Gastrocnemius medialis (tissue), 4 donors: ENCODE data around the gene KCNB1. TPM values are rescaled to one million over a fixed set of nuclear protein-coding genes. Genes with fewer than 3 reads are reported as not detected.

Source experiments
- ATAC-seq, 2 donors: fragments of 150-250 bp; one replicate each; pipeline ENCODE4 v1.9.1; 2016
- DNase-seq, 2 donors: peaks; one replicate each; pipeline ENCODE4 v3.0.0-alpha.2; 2019
- H3K27ac ChIP-seq, 4 donors: fragments of 200-600 bp; sonication (generic); 1 replicate in 1 of 4; 2 replicates in 3 of 4; pipeline ENCODE4 v1.5.1; 2016 to 2018; ENCODE audit warnings: mild to moderate bottlenecking in 2 of 4, moderate library complexity in 1 of 4
- H3K27me3 ChIP-seq, 3 donors: fragments of 200-600 bp; sonication (generic) in 2 of 3; 1 replicate in 1 of 3; 2 replicates in 2 of 3; pipeline versions ENCODE4 v1.5.1 to v1.6.0; 2016 to 2019; ENCODE audit warnings: mild to moderate bottlenecking in 1 of 3, moderate library complexity in 1 of 3
- H3K36me3 ChIP-seq, 2 donors: fragments of 200-600 bp; sonication (generic) in 1 of 2; one replicate each; pipeline ENCODE4 v1.5.1; 2017 to 2018
- H3K4me1 ChIP-seq, 2 donors: fragments of 200-600 bp; sonication (generic) in 1 of 2; one replicate each; pipeline ENCODE4 v1.5.1; 2016 to 2017; ENCODE audit warnings: mild to moderate bottlenecking in 2 of 2
- H3K4me3 ChIP-seq, 4 donors: fragments of 200-600 bp; sonication (generic) in 3 of 4; 1 replicate in 1 of 4; 2 replicates in 3 of 4; pipeline ENCODE4 v1.5.1; 2016 to 2019; ENCODE audit warnings: mild to moderate bottlenecking in 2 of 4
- H3K9me3 ChIP-seq, 3 donors: fragments of 200-600 bp; sonication (generic) in 2 of 3; 1 replicate in 1 of 3; 2 replicates in 2 of 3; pipeline ENCODE4 v1.5.1; 2016 to 2019
- CTCF ChIP-seq, 5 experiments: fragments of 450-650 bp in 3 of 5; fragments of 200-600 bp in 2 of 5; sonication (generic) in 2 of 5; IDR thresholded peaks in 4 of 5; conservative IDR thresholded peaks in 1 of 5; 1 replicate in 4 of 5; 2 replicates in 1 of 5; pipeline ENCODE4 v1.5.1; 2016 to 2019; ENCODE audit warnings: antibody characterized with exemption in 5 of 5, mild to moderate bottlenecking in 3 of 5, moderate library complexity in 3 of 5
- POLR2A ChIP-seq, 2 donors: fragments of 450-650 bp; IDR thresholded peaks; one replicate each; pipeline ENCODE4 v1.6.1; 2017; ENCODE audit warnings: antibody characterized with exemption in 2 of 2, mild to moderate bottlenecking in 2 of 2, moderate library complexity in 2 of 2
- in situ Hi-C, 4 donors: fragments of 200-750 bp; cut with MboI; loops; one replicate each; pipeline versions ENCODE4 v1.15.0 to v1.8.0; 2017; ENCODE audit warnings: low sequenced_read_pairs in 4 of 4
- intact Hi-C: fragments of 100-400 bp; cut with DNase I; formaldehyde crosslinking; loops from one replicate; pipeline ENCODE4 v1.15.1; 2023; ENCODE audit warnings: low total_unique reads
- total RNA-seq, 4 donors: library from RNA; depleted of rRNA; stranded (reverse); fragments of >200 nt; gene quantifications; one replicate each; pipeline versions ENCODE4 v1.1.0 to v1.2.3, GENCODE V29; 2016

The KCNB1 gene
- total RNA-seq, 4 donors from 2014 or later: 6.6 to 34.7 (median 9.4) TPM

- H3K27ac ChIP-seq: no peak overlapping the region
- H3K4me1 ChIP-seq: peaks cover 0 to 15% of the 10 kb centered on the region in 2 donors
- no peaks in the 10 kb centered on the region for H3K27me3 ChIP-seq
- DNase-seq (no peak), ATAC-seq (no peak)
- H3K4me3 ChIP-seq: no peak overlapping the region
- intact Hi-C loops: no loop called here
- in situ Hi-C loops: no loop called here
- H3K36me3 ChIP-seq: no peaks in the 10 kb centered on the region
- no peaks in the 10 kb centered on the region for H3K9me3 ChIP-seq
- TF ChIP-seq POLR2A (IDR thresholded peaks at IDR 0.05) (no peak), CTCF (IDR thresholded peaks at IDR 0.05 in 4 of 5, conservative IDR thresholded peaks at IDR 0.05 in 1 of 5) (no peak)
Measured at GRCh38 chr20:49497398-49497669, 14.9 kb upstream of the KCNB1 start.

DNA sequence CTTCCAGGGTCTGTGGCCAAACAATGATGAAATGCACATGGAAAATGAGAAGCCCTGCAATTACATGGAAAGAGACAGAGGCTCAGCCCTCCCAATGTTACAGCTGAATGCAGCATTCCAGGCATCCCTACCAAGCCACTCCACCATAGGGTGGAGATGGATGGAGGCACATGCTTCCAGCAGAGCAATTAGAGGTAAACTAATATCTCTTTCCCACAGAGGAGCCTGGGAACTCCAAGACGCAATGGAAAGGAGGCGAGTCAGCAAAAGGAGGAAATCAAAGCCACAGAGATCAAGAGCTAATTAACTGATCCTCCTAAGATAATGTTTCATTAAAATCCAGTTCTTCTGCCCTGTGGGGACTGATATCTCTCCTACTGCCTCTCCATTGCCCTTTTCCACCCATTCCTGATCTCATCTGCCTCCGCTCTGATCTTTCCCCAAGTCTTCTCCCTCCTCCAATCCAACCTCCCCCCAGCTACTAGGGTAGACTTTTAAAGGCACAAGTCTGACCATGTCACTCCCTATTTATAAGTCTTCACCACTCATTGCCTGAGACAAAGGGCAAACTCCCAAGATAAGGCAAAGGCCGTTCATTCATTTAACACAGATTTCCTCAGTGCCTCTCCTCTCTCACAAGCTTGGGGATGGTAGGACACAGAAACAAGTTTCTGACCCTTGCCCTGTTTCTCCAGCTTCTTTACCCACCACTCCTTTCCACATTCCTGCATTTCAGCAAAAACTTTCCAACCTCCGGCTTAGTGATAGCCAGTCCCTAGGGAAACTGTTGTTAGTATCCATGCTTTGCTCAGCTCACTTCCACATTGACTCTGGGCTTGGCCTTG lies 14.3 kb upstream of the KCNB1 start:
- peak in 1 of 2 donors; percentile 49 for ATAC-seq
- H3K27me3 ChIP-seq: no peaks in the 10 kb centered on the region

DNA sequence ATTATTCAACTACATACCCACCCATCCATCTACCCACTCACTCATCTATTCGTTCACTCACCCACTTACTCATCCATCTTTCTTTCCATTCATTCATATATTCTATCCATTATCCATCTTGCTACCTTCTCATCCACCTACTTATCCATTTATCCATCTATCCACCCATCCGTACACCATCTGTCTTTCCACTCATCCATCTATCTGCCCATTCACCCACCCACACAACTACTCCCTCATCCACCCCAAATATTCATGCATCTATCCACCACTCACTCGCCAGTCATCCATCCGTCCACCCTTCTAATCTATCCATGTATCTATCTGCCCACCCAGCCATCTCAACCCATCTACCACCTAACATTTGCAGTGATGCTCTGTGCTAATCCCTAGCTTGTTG lies 13.6 kb upstream of the KCNB1 start:
- TF ChIP-seq CTCF (IDR thresholded peaks at IDR 0.05 in 4 of 5, conservative IDR thresholded peaks at IDR 0.05 in 1 of 5) (no peak), POLR2A (IDR thresholded peaks at IDR 0.05) (no peak)
- peaks cover 0 to 15% of the 10 kb centered on the region in 2 donors for H3K4me1 ChIP-seq
- H3K27me3 ChIP-seq: no peaks in the 10 kb centered on the region
- in situ Hi-C loops: no loop called here
- H3K36me3 ChIP-seq: no peaks in the 10 kb centered on the region
- DNase-seq (no peak), ATAC-seq (no peak)
- no peaks in the 10 kb centered on the region for H3K9me3 ChIP-seq
- intact Hi-C loops: no loop called here
- H3K4me3 ChIP-seq: no peak overlapping the region
- no peak overlapping the region for H3K27ac ChIP-seq

More for the DNA sequence above, 14.3 kb upstream of the KCNB1 start:
- in situ Hi-C loops: no loop called here
- no peak for TF ChIP-seq CTCF (IDR thresholded peaks at IDR 0.05 in 4 of 5, conservative IDR thresholded peaks at IDR 0.05 in 1 of 5)
- no peak for TF ChIP-seq POLR2A (IDR thresholded peaks at IDR 0.05)
- no peak for DNase-seq
- Histone ChIP-seq H3K9me3 (no peaks in the 10 kb centered on the region), H3K4me3 (no peak overlapping the region), H3K27ac (no peak overlapping the region), H3K36me3 (no peaks in the 10 kb centered on the region), H3K4me1 (peaks cover 0 to 15% of the 10 kb centered on the region in 2 donors)
- intact Hi-C loops: no loop called here

DNA sequence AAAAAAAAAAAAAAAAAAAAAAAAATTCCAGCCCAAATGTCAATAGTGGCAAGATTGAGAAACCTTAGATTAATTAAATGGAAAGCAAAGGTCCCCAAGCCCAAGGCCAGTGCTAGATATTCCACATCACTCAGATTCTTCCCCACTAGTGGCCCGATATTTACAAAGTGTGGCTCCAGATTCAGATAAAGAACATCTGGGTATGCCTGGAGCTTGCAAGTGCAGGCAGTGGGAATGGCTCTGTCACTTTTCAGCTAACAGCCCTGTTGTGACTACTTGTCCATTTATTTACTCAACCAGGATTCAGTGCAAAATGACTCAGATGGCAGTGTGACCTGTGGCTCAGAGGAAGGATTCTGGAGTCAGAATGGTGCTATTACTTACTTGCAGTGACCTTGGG lies 8.2 kb upstream of the KCNB1 start:
- in situ Hi-C loops (no loop called here), intact Hi-C loops (no loop called here)
- DNase-seq: no peak
- TF ChIP-seq POLR2A (IDR thresholded peaks at IDR 0.05) (no peak), CTCF (IDR thresholded peaks at IDR 0.05 in 4 of 5, conservative IDR thresholded peaks at IDR 0.05 in 1 of 5) (no peak)
- Histone ChIP-seq H3K36me3 (no peaks in the 10 kb centered on the region), H3K27me3 (no peaks in the 10 kb centered on the region), H3K9me3 (no peaks in the 10 kb centered on the region), H3K4me1 (no peaks in the 10 kb centered on the region), H3K27ac (no peak overlapping the region), H3K4me3 (no peak overlapping the region)
- ATAC-seq: peak in 1 of 2 donors; percentile 22
